NCI-H524 (cell line): ENCODE data around the gene CDH26.

ENCODE experiments used
- DNase-seq, 2 experiments: peaks; one replicate each; lab custom pipeline; 2025; lab: John Stamatoyannopoulos, UW

Gene CDH26

GRCh38 chr20:59985864-59986263, 27.6 kb downstream of the CDH26 start:
- DNase-seq, result peak; percentile 10 to 67

GRCh38 chr20:59987135-59987534, 28.9 kb downstream of the CDH26 start:
- peak; percentile 47 to 71 for DNase-seq

- no peak for DNase-seq
Measured at GRCh38 chr20:59988141-59988540, 29.9 kb downstream of the CDH26 start.

GRCh38 chr20:59992526-59993084, 34.4 kb downstream of the CDH26 start:
- no peak for DNase-seq

GRCh38 chr20:59993736-59994430, 35.7 kb downstream of the CDH26 start:
- DNase-seq, result no peak

- DNase-seq, result no peak
Measured at GRCh38 chr20:59994697-59995122, 36.5 kb downstream of the CDH26 start.

- DNase-seq, result no peak
Measured at GRCh38 chr20:59996108-59996507, 37.9 kb downstream of the CDH26 start.

- no peak for DNase-seq
Measured at GRCh38 chr20:59997896-59998295, 39.7 kb downstream of the CDH26 start.

GRCh38 chr20:59999502-59999901, 41.3 kb downstream of the CDH26 start:
- DNase-seq, result peak in 1 of 2 experiments; percentile 21

- DNase-seq, result peak in 1 of 2 experiments; percentile 56
Measured at GRCh38 chr20:60000271-60001042, 42.2 kb downstream of the CDH26 start.

- DNase-seq, result no peak
Measured at GRCh38 chr20:60001108-60001507, 42.9 kb downstream of the CDH26 start.

- DNase-seq, result no peak
Measured at GRCh38 chr20:60003776-60004175, 45.6 kb downstream of the CDH26 start.

GRCh38 chr20:60006261-60006660, 48.0 kb downstream of the CDH26 start:
- DNase-seq, result no peak

- DNase-seq, result no peak
Measured at GRCh38 chr20:60007464-60007863, 49.2 kb downstream of the CDH26 start.

GRCh38 chr20:60008130-60008808, 50.0 kb downstream of the CDH26 start:
- no peak for DNase-seq

- no peak for DNase-seq
Measured at GRCh38 chr20:60009318-60009717, 51.1 kb downstream of the CDH26 start.

- DNase-seq, result peak; percentile 23 to 69
Measured at GRCh38 chr20:60009826-60010616, 51.8 kb downstream of the CDH26 start.

GRCh38 chr20:60010689-60011458, 52.7 kb downstream of the CDH26 start:
- DNase-seq, result peak in 1 of 2 experiments; percentile 35

- peak; percentile 93 to 95 for DNase-seq
Measured at GRCh38 chr20:60011512-60012507, 53.6 kb downstream of the CDH26 start.
